PC-9 (cell line): Measurements from ENCODE around the gene SLC6A19. TPM values are rescaled to one million over a fixed set of nuclear protein-coding genes. Genes with fewer than 3 reads are reported as not detected.

ENCODE experiments used
- BruUV-seq: library from RNA; stranded (reverse); fragments of 400-500 nt; replicated peaks from 2 replicates; lab custom pipeline; 2021; lab: Mats Ljungman, UMichigan
- CTCF ChIA-PET: fragments of 300-600 bp; sonication (Branson Sonifier 250); formaldehyde crosslinking; loops from one replicate; lab custom pipeline; 2022; ENCODE audit warnings: antibody characterized with exemption; lab: Charles Lee
- POLR2A ChIA-PET: fragments of 300-600 bp; sonication (Branson Sonifier 250); formaldehyde crosslinking; loops from one replicate; lab custom pipeline; 2022; ENCODE audit warnings: antibody characterized with exemption; ENCODE audit not compliant: unreplicated experiment; lab: Charles Lee
- DNase-seq, 2 experiments: peaks; one replicate each; pipeline versions ENCODE4 v3.0.0 to v3.0.0-alpha.2; 2015 to 2022; ENCODE audit warnings: mixed read lengths in 1 of 2
- H2AFZ ChIP-seq: fragments of 200-600 bp; sonication (generic); 2 replicates; pipeline ENCODE4 v1.8.1; 2017; ENCODE audit warnings: antibody characterized with exemption
- H3F3A ChIP-seq: fragments of 200-600 bp; sonication (generic); 2 replicates; pipeline ENCODE4 v1.8.1; 2017; ENCODE audit warnings: antibody characterized with exemption, mild to moderate bottlenecking, low read depth; ENCODE audit not compliant: insufficient read depth
- H3K27ac ChIP-seq: fragments of 200-600 bp; sonication (generic); 2 replicates; pipeline ENCODE4 v1.6.1; 2016; ENCODE audit warnings: mixed run types
- H3K27me3 ChIP-seq: fragments of 200-600 bp; sonication (generic); 2 replicates; pipeline ENCODE4 v1.6.1; 2016; ENCODE audit warnings: low read depth, mixed run types; ENCODE audit not compliant: insufficient read depth
- H3K36me3 ChIP-seq: fragments of 200-600 bp; sonication (generic); 2 replicates; pipeline ENCODE4 v1.6.1; 2016; ENCODE audit warnings: low read depth, mixed run types
- H3K4me1 ChIP-seq: fragments of 200-600 bp; sonication (generic); replicated peaks from 2 replicates; pipeline ENCODE4 v1.6.1; 2016; ENCODE audit warnings: mixed run types; ENCODE audit not compliant: insufficient read depth
- H3K4me2 ChIP-seq: fragments of 200-600 bp; sonication (generic); 2 replicates; pipeline ENCODE4 v1.6.1; 2017; ENCODE audit warnings: mixed run types
- H3K4me3 ChIP-seq: fragments of 200-600 bp; sonication (generic); 2 replicates; pipeline ENCODE4 v1.6.1; 2016; ENCODE audit warnings: mixed run types
- H3K79me2 ChIP-seq: fragments of 200-600 bp; sonication (generic); 2 replicates; pipeline ENCODE4 v1.6.1; 2017; ENCODE audit warnings: low read depth, mixed run types
- H3K9me2 ChIP-seq: fragments of 200-600 bp; sonication (generic); 2 replicates; pipeline ENCODE4 v1.8.1; 2017; ENCODE audit warnings: mild to moderate bottlenecking; ENCODE audit not compliant: insufficient read depth
- H3K9me3 ChIP-seq: fragments of 200-600 bp; sonication (generic); 2 replicates; pipeline ENCODE4 v1.8.1; 2016; ENCODE audit warnings: low read depth; ENCODE audit not compliant: insufficient read depth
- H4K20me1 ChIP-seq: fragments of 200-600 bp; sonication (generic); 2 replicates; pipeline ENCODE4 v1.8.1; 2017; ENCODE audit not compliant: insufficient read depth
- EZH2 ChIP-seq: fragments of 200-600 bp; sonication (generic); IDR thresholded peaks from 2 replicates; pipeline ENCODE4 v1.8.0; 2017; ENCODE audit warnings: antibody characterized with exemption, low read depth
- intact Hi-C: fragments of 100-400 bp; cut with micrococcal nuclease; formaldehyde crosslinking; loops from one replicate; pipeline ENCODE4 v1.10.0; 2022; ENCODE audit not compliant: unreplicated experiment
- total RNA-seq: library from RNA; stranded (reverse); gene quantifications from 2 replicates; pipeline ENCODE4 v1.2.3, GENCODE V29; 2021
- TF ChIP-seq, protein P1 (sequence below): fragments of 200-600 bp; sonication (generic); conservative IDR thresholded peaks from 2 replicates; pipeline ENCODE4 v1.6.1; 2017; ENCODE audit warnings: mixed run types, antibody characterized with exemption, mild to moderate bottlenecking, moderate library complexity

SLC6A19 gene
- total RNA-seq, 1 experiment from 2014 or later = not detected

DNA sequence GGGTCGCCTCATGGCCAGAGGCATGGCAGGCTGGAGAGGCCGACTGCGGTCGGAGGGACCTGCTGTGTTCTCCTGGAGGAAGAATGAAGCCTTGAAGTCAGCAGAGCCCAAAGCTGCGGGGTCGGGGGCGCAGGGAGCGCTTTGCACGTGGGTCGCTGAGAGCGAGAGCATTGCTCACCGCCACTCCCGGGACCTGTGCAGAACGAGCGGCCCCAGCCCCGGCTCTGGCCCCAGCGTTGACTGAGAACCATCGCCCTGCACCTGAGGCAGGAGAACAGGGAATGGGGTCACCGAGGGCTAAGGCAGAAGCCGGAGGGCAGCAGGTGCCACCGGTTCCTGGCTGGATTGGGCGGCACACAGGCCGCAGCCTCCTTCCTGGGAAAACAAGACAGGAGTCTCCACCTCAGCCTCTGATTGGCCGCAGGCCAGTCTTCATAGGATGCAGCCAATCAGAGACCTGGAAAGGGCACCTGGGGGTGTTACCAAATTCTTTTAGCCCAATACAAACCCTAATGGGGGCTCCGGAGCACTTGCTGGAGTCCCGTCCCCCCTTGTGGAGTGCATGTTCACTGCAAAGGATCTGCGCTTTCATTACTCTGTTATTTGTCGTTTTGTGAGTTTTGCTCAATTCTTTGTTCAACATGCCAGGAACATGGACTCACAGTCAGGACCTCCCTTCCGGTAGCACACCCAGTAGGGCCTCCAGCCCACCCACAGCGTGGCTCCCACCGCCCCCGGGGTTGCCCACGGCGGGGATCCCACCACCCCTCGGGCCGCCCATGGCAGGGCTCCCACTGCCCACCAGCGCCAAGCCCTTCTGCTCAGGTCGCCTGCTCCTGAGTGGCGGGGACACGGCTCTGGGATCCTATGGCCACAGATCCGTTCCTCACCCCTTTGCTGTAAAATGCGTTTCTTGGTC is 24.7 kb upstream of the SLC6A19 start:
- Histone ChIP-seq H3K79me2 (no peaks in the 10 kb centered on the region), H3K36me3 (no peaks in the 10 kb centered on the region), H3F3A (no peaks in the 10 kb centered on the region; the same call in 1 of the 2 replicates), H4K20me1 (no peaks in the 10 kb centered on the region), H3K9me3 (no peaks in the 10 kb centered on the region), H3K27ac (no peak overlapping the region), H3K9me2 (no peaks in the 10 kb centered on the region), H3K4me3 (no peak overlapping the region), H3K4me2 (no peak overlapping the region), H3K4me1 (no peaks in the 10 kb centered on the region), H2AFZ (no peak overlapping the region), H3K27me3 (peaks cover 92% of the 10 kb centered on the region)
- ChIA-PET CTCF (no interaction called here), POLR2A (no interaction called here)
- TF ChIP-seq, protein P1, sequence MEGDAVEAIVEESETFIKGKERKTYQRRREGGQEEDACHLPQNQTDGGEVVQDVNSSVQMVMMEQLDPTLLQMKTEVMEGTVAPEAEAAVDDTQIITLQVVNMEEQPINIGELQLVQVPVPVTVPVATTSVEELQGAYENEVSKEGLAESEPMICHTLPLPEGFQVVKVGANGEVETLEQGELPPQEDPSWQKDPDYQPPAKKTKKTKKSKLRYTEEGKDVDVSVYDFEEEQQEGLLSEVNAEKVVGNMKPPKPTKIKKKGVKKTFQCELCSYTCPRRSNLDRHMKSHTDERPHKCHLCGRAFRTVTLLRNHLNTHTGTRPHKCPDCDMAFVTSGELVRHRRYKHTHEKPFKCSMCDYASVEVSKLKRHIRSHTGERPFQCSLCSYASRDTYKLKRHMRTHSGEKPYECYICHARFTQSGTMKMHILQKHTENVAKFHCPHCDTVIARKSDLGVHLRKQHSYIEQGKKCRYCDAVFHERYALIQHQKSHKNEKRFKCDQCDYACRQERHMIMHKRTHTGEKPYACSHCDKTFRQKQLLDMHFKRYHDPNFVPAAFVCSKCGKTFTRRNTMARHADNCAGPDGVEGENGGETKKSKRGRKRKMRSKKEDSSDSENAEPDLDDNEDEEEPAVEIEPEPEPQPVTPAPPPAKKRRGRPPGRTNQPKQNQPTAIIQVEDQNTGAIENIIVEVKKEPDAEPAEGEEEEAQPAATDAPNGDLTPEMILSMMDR = no peak; the same call in 1 of the 2 replicates
- TF ChIP-seq EZH2 = no peak
- no TSS peak for BruUV-seq
- no peak for DNase-seq
- intact Hi-C loops = no loop called here

DNA sequence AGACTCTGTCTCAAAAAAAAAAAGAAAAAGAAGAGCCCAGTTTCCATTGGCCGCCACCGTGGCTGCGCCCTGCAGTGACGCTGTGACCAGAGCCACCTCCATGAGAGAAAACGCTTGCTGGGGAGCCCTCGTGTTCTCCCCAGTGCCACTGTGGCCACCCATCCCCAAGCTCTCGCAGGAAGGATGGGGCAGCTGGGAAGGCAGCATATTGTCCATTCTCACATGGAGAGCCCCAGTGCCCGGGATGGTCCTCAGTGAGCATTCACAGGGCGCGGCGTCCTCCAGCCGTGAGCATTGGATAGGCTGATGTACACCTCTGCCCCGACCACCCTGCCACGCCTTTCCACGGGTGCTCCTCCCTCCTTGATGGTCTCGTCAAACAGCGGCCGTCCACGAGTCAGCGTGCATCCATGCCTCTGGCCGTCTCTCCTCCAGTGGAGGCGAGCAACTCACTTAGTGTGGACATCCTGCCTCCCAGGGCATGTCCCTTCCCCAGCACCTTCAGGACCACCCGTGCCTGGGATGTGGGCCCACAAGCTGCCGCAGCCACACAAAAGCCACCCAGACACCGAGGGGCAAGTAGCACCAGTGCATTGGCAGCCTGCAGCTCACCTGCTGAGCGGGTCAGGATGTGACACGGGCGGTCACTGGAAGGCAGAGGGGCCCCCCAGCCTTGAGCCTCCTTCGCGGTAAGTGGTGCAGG is 23.4 kb upstream of the SLC6A19 start:
- no peak for TF ChIP-seq EZH2
- TF ChIP-seq, protein P1 = no peak
- H3K9me2 ChIP-seq = no peaks in the 10 kb centered on the region
- H3K4me1 ChIP-seq = no peaks in the 10 kb centered on the region
- no peak for DNase-seq
- H4K20me1 ChIP-seq = no peaks in the 10 kb centered on the region; the same call in 1 of the 2 replicates
- no peaks in the 10 kb centered on the region for H3K9me3 ChIP-seq
- no peaks in the 10 kb centered on the region for H3K36me3 ChIP-seq
- no peak overlapping the region for H3K4me3 ChIP-seq
- no TSS peak for BruUV-seq
- no peaks in the 10 kb centered on the region for H3K79me2 ChIP-seq
- no peak overlapping the region for H3K4me2 ChIP-seq
- no peak overlapping the region for H3K27ac ChIP-seq
- H3K27me3 ChIP-seq = peaks cover 92% of the 10 kb centered on the region
- POLR2A ChIA-PET = interaction anchor here (0.6 kb wide), 1 partner anchor 145 kb away, joined by 3 read pairs; no protein-coding TSS in a partner anchor
- no peaks in the 10 kb centered on the region; the same call in 1 of the 2 replicates for H3F3A ChIP-seq
- no peak overlapping the region for H2AFZ ChIP-seq
- CTCF ChIA-PET = no interaction called here
- intact Hi-C loops = no loop called here

GRCh38 chr5:1178529-1179382 is 22.6 kb upstream of the SLC6A19 start:
- POLR2A ChIA-PET = interaction anchor here (0.6 kb wide), 1 partner anchor 144 kb away, joined by 3 read pairs; no protein-coding TSS in a partner anchor

More at GRCh38 chr5:1178529-1179382, 22.6 kb upstream of the SLC6A19 start:
- Histone ChIP-seq H3K79me2 (no peaks in the 10 kb centered on the region), H2AFZ (no peak overlapping the region), H3K36me3 (no peaks in the 10 kb centered on the region), H3K4me3 (no peak overlapping the region), H3F3A (no peaks in the 10 kb centered on the region; the same call in 1 of the 2 replicates), H3K27ac (no peak overlapping the region), H3K9me3 (no peaks in the 10 kb centered on the region), H3K4me1 (no peaks in the 10 kb centered on the region), H3K4me2 (no peak overlapping the region), H3K27me3 (peaks cover 93% of the 10 kb centered on the region), H4K20me1 (no peaks in the 10 kb centered on the region; the same call in 1 of the 2 replicates), H3K9me2 (no peaks in the 10 kb centered on the region)
- TF ChIP-seq, protein P1 = no peak
- TF ChIP-seq EZH2 = no peak
- BruUV-seq = no TSS peak
- CTCF ChIA-PET = interaction anchor here (0.5 kb wide), 1 partner anchor 156 kb away, joined by 3 read pairs; no protein-coding TSS in a partner anchor
- no peak for DNase-seq
- intact Hi-C loops = no loop called here
